Common myeloid progenitor, CD34-positive (primary cell): Measurements from ENCODE around the gene DDAH2.

ENCODE experiments used
- CTCF ChIA-PET: fragments of 350-600 bp; sonication (Branson Sonifier 250); formaldehyde crosslinking; loops from one replicate; lab custom pipeline; 2021; ENCODE audit warnings: antibody characterized with exemption; lab: Charles Lee
- POLR2A ChIA-PET: fragments of 350-600 bp; sonication (Branson Sonifier 250); formaldehyde crosslinking; loops from one replicate; lab custom pipeline; 2021; ENCODE audit warnings: antibody characterized with exemption; lab: Charles Lee
- DNase-seq, 3 donors: peaks; one replicate each; pipeline versions ENCODE4 v3.0.0 to v3.0.0-alpha.2; 2013
- H3K27ac ChIP-seq, 2 experiments: 1 replicate in 1 of 2; 2 replicates in 1 of 2; pipeline ENCODE4 v1.7.0; 2013; ENCODE audit warnings: inconsistent platforms in 2 of 2, low read length in 2 of 2, mild to moderate bottlenecking in 2 of 2, low read depth in 1 of 2, moderate library complexity in 1 of 2; ENCODE audit not compliant: severe bottlenecking in 2 of 2, insufficient read depth in 1 of 2, poor library complexity in 1 of 2
- H3K27me3 ChIP-seq, 5 experiments: replicated peaks in 2 of 5; 1 replicate in 3 of 5; 2 replicates in 2 of 5; pipeline versions ENCODE4 v1.6.1 to v1.7.0; 2013; ENCODE audit warnings: low read length in 4 of 5, mild to moderate bottlenecking in 2 of 5, moderate library complexity in 2 of 5, inconsistent platforms in 1 of 5; ENCODE audit not compliant: insufficient read depth in 5 of 5, control insufficient read depth in 4 of 5
- H3K36me3 ChIP-seq, 4 experiments: 1 replicate in 2 of 4; 2 replicates in 2 of 4; pipeline versions ENCODE4 v1.6.1 to v1.7.0; 2013; ENCODE audit warnings: low read length in 3 of 4, control low read depth in 1 of 4, mild to moderate bottlenecking in 1 of 4; ENCODE audit not compliant: control insufficient read depth in 4 of 4, insufficient read depth in 4 of 4
- H3K4me1 ChIP-seq, 4 experiments: 1 replicate in 3 of 4; 2 replicates in 1 of 4; pipeline versions ENCODE4 v1.6.1 to v1.7.1; 2013; ENCODE audit warnings: low read length in 3 of 4, mild to moderate bottlenecking in 3 of 4, control low read depth in 1 of 4, inconsistent platforms in 1 of 4, moderate library complexity in 1 of 4; ENCODE audit not compliant: control insufficient read depth in 4 of 4, insufficient read depth in 4 of 4; ENCODE audit errors: control extremely low read depth in 1 of 4
- H3K4me3 ChIP-seq, 7 experiments: 1 replicate in 4 of 7; 2 replicates in 3 of 7; pipeline versions ENCODE4 v1.5.1 to v1.7.0; 2013; ENCODE audit warnings: mild to moderate bottlenecking in 7 of 7, low read length in 6 of 7, moderate library complexity in 6 of 7, inconsistent platforms in 2 of 7, low read depth in 2 of 7, control low read depth in 1 of 7; ENCODE audit not compliant: insufficient read depth in 4 of 7, control insufficient read depth in 1 of 7; ENCODE audit errors: extremely low read depth in 1 of 7
- H3K9me3 ChIP-seq, 5 experiments: 1 replicate in 4 of 5; 2 replicates in 1 of 5; pipeline versions ENCODE4 v1.6.1 to v1.7.1; 2013; ENCODE audit warnings: low read length in 4 of 5, mild to moderate bottlenecking in 2 of 5, inconsistent platforms in 1 of 5, low read depth in 1 of 5, moderate library complexity in 1 of 5; ENCODE audit not compliant: control insufficient read depth in 4 of 5, insufficient read depth in 2 of 5; ENCODE audit errors: control extremely low read depth in 1 of 5
- WGBS: methylation state at CpG from one replicate; pipeline ENCODE4 v1.1.5; 2013; ENCODE audit not compliant: insufficient coverage; 5-methylcytosine and 5-hydroxymethylcytosine counted together

The DDAH2 gene

GRCh38 chr6:31767096-31767645, 38.1 kb upstream of the DDAH2 start:
- H3K36me3 ChIP-seq: peaks cover 0 to 24% (median 18%) of the 10 kb centered on the region in 4 experiments
- no peaks in the 10 kb centered on the region for H3K9me3 ChIP-seq
- CTCF ChIA-PET: interaction anchor here (1.2 to 13.2 kb wide), 2 partner anchors 15 to 35 kb away, joined by 3 to 268 read pairs; partner anchors contain the start of genes CLIC1, DDAH2, MPIG6B and MSH5
- DNase-seq: no peak
- no peaks in the 10 kb centered on the region for H3K27me3 ChIP-seq
- H3K27ac ChIP-seq: no peak overlapping the region
- WGBS: 92% methylated on average over 5 of the region's 6 CpGs
- no peak overlapping the region for H3K4me3 ChIP-seq
- POLR2A ChIA-PET: no interaction called here
- H3K4me1 ChIP-seq: peaks cover 2 to 15% (median 10%) of the 10 kb centered on the region in 4 experiments

GRCh38 chr6:31765910-31766794, 37.1 kb upstream of the DDAH2 start:
- CTCF ChIA-PET: interaction anchor here (1.2 to 13.2 kb wide), 4 partner anchors 14 to 54 kb away, joined by 3 to 268 read pairs (median 4); partner anchors contain the start of genes CLIC1, DDAH2, MPIG6B and MSH5
- Histone ChIP-seq H3K27ac (no peak overlapping the region), H3K27me3 (no peaks in the 10 kb centered on the region), H3K4me1 (peaks cover 2 to 12% (median 9%) of the 10 kb centered on the region in 4 experiments), H3K4me3 (peak overlapping the region in 2 of 7 experiments; percentile 19 to 33), H3K36me3 (peaks cover 6 to 34% (median 27%) of the 10 kb centered on the region in 4 experiments), H3K9me3 (no peaks in the 10 kb centered on the region)
- WGBS: 87% methylated on average over 31 of the region's 42 CpGs
- DNase-seq: no peak
- POLR2A ChIA-PET: no interaction called here

- H3K36me3 ChIP-seq: peaks cover 9 to 40% (median 30%) of the 10 kb centered on the region in 4 experiments
- 96% methylated on average over 4 of the region's 9 CpGs for WGBS
- H3K4me3 ChIP-seq: no peak overlapping the region
- POLR2A ChIA-PET: no interaction called here
- H3K27ac ChIP-seq: no peak overlapping the region
- DNase-seq: no peak
- CTCF ChIA-PET: interaction anchor here (1.4 to 13.2 kb wide), 3 partner anchors 18 to 53 kb away, joined by 3 to 268 read pairs (median 5); partner anchors contain the start of genes CLIC1, DDAH2, MPIG6B and MSH5
- no peaks in the 10 kb centered on the region for H3K9me3 ChIP-seq
- peaks cover 2 to 12% (median 9%) of the 10 kb centered on the region in 4 experiments for H3K4me1 ChIP-seq
- H3K27me3 ChIP-seq: no peaks in the 10 kb centered on the region
Measured at GRCh38 chr6:31765559-31765909, 36.4 kb upstream of the DDAH2 start.

GRCh38 chr6:31764198-31764597, 35.1 kb upstream of the DDAH2 start:
- Histone ChIP-seq H3K9me3 (no peaks in the 10 kb centered on the region), H3K4me3 (no peak overlapping the region), H3K4me1 (peaks cover 2 to 10% (median 6%) of the 10 kb centered on the region in 4 experiments), H3K27ac (no peak overlapping the region), H3K36me3 (peaks cover 9 to 54% (median 44%) of the 10 kb centered on the region in 4 experiments), H3K27me3 (no peaks in the 10 kb centered on the region)
- ChIA-PET CTCF (interaction anchor here (1.0 to 13.2 kb wide), 2 partner anchors 32 to 104 kb away, joined by 3 to 268 read pairs; partner anchors contain the start of genes CLIC1, DDAH2, MPIG6B and MSH5), POLR2A (no interaction called here)
- no peak for DNase-seq
- 100% methylated on average over 3 of the region's 4 CpGs for WGBS

GRCh38 chr6:31763619-31763940, 34.5 kb upstream of the DDAH2 start:
- no peak for DNase-seq
- Histone ChIP-seq H3K27ac (no peak overlapping the region), H3K4me3 (no peak overlapping the region), H3K4me1 (peaks cover 0 to 4% (median 2%) of the 10 kb centered on the region in 4 experiments), H3K9me3 (no peaks in the 10 kb centered on the region), H3K27me3 (no peaks in the 10 kb centered on the region), H3K36me3 (peaks cover 9 to 60% (median 48%) of the 10 kb centered on the region in 4 experiments)
- ChIA-PET POLR2A (no interaction called here), CTCF (interaction anchor here (13.2 kb wide), 1 partner anchor 31 kb away, joined by 268 read pairs; the partner anchor contains the start of genes CLIC1, DDAH2, MPIG6B and MSH5)
- WGBS: 75% methylated on average over 1 of the region's 1 CpG

GRCh38 chr6:31762878-31763618, 33.9 kb upstream of the DDAH2 start:
- Histone ChIP-seq H3K4me3 (no peak overlapping the region), H3K4me1 (no peaks in the 10 kb centered on the region), H3K27me3 (no peaks in the 10 kb centered on the region), H3K36me3 (peaks cover 9 to 65% (median 52%) of the 10 kb centered on the region in 4 experiments), H3K27ac (no peak overlapping the region), H3K9me3 (no peaks in the 10 kb centered on the region)
- DNase-seq: no peak
- POLR2A ChIA-PET: no interaction called here
- WGBS: 95% methylated on average over 7 of the region's 8 CpGs
- CTCF ChIA-PET: interaction anchor here (13.2 kb wide), 1 partner anchor 31 kb away, joined by 268 read pairs; the partner anchor contains the start of genes CLIC1, DDAH2, MPIG6B and MSH5
